ENCODE data around the gene NATD1. TPM values are rescaled to one million over a fixed set of nuclear protein-coding genes. Genes with fewer than 3 reads are reported as not detected.

NATD1 gene
- total and polyA plus RNA-seq, 9 of the 15 experiments (the other 6 are each of a cell fraction or from before 2014, with no cell fraction given) = 0.24 to 5.4 (median 1.6) TPM

DNA sequence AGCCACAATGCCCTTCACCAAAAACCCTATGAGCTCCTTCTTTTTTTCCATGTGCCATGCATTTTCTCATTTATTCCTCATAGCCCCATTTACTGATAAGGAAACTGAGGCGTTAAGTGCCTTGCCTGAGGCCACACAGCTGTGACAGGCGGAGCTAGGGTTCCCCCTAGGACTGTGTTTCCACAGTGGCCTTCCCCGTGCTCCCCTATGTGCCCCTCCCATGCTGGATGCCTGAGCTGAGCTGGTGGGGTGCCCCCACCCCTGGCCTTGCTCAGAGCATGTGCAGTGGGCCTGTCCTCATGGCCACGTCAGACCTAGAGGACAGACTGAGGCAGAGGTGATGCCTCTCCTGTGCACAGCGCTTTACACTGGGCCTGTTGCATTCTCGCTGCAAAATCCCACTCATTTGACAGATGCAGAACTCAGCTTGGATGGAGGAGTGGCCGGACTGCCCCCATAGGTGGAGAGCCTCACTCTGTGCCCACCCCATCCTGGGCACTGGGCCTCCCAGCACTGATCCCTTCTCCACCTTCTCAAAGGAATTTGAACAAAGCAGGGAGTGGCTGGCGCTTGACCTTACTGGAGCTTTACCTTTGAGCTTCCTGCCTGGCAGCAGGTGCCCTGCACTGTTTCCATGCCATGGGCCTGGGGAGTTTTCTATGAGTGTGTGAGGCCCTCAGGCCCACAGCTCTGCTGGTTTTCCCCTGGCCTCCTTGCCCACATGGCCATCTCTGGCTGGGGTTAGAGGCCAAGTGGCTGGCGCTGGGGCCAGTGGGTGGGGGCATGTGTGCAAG lies 33.9 kb upstream of the NATD1 start:
- H4K20me1 ChIP-seq (replicated peaks; ENCODE audit: control insufficient read depth, insufficient read depth, low read length) = no peaks in the 10 kb centered on the region; the same call in 1 of the 2 replicates
- no peaks in the 10 kb centered on the region for H3K36me3 ChIP-seq (ENCODE audit: control insufficient read depth, insufficient read depth, low read length)
- in situ Hi-C loops (cut with MboI) = loop anchor here (25.0 kb wide), 1 partner anchor 775 kb away; no protein-coding TSS in a partner anchor
- ChIA-PET CTCF (ENCODE audit: low intra/inter-chr PET ratio) (interaction anchor here (0.6 kb wide), 1 partner anchor 158 kb away, joined by 3 read pairs; no protein-coding TSS in a partner anchor), POLR2A (interaction anchor here (0.6 kb wide), 1 partner anchor 420 kb away, joined by 3 read pairs; no protein-coding TSS in a partner anchor)
- H3K9me3 ChIP-seq (replicated peaks; ENCODE audit: control insufficient read depth, insufficient read depth, low read depth, low read length) = no peaks in the 10 kb centered on the region
- 74% methylated on average over 7 of the region's 9 CpGs for WGBS (ENCODE audit: insufficient coverage, low coverage, missing lambda C conversion rate)
- TF ChIP-seq PRMT5 (CRISPR knock-in tag; IDR thresholded peaks at IDR 0.05) = no peak
- no peak for TF ChIP-seq ZNF140 (CRISPR knock-in tag; IDR thresholded peaks at IDR 0.05)
- TF ChIP-seq, protein P1, sequence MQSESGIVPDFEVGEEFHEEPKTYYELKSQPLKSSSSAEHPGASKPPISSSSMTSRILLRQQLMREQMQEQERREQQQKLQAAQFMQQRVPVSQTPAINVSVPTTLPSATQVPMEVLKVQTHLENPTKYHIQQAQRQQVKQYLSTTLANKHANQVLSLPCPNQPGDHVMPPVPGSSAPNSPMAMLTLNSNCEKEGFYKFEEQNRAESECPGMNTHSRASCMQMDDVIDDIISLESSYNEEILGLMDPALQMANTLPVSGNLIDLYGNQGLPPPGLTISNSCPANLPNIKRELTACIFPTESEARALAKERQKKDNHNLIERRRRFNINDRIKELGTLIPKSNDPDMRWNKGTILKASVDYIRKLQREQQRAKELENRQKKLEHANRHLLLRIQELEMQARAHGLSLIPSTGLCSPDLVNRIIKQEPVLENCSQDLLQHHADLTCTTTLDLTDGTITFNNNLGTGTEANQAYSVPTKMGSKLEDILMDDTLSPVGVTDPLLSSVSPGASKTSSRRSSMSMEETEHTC (IDR thresholded peaks at IDR 0.05) = no peak
- TF ChIP-seq SMAD4 (CRISPR knock-in tag; conservative IDR thresholded peaks at IDR 0.05) = no peak
- 0 out of 4 replicates have a peak, but pooled peaks of 1 of the 2 experiments have one; percentile 13 for TF ChIP-seq NRF1 (conservative IDR thresholded peaks at IDR 0.05 in 1 of 2, IDR thresholded peaks at IDR 0.05 in 1 of 2)
- TF ChIP-seq RBBP5 (IDR thresholded peaks at IDR 0.05; ENCODE audit: borderline replicate concordance, insufficient read depth, low read length, poor library complexity, severe bottlenecking) = no peak
- TF ChIP-seq EP400 (IDR thresholded peaks at IDR 0.05) = no peak
- H3K27ac ChIP-seq (ENCODE audit: extremely low read depth, low read depth, low read length) = peak overlapping the region; percentile 23; the same call in 2 of the 3 replicates
- peaks cover 14 to 68% of the 10 kb centered on the region in 2 experiments; a peak in 4 of 5 replicates for H3K4me1 ChIP-seq (replicated peaks in 1 of 2; ENCODE audit: control insufficient read depth in 2 of 2, insufficient read depth in 2 of 2, low read length in 2 of 2)
- peak overlapping the region; percentile 48; the same call in 1 of the 2 replicates for H2AFZ ChIP-seq (ENCODE audit: low read depth, low read length)
- no peaks in the 10 kb centered on the region for H3K27me3 ChIP-seq (ENCODE audit: control insufficient read depth in 2 of 2, insufficient read depth in 2 of 2, low read length in 2 of 2)
- H3K4me3 ChIP-seq = no peak overlapping the region
- H3K4me2 ChIP-seq (ENCODE audit: insufficient read depth, low read length) = peak overlapping the region; percentile 69
- H3K9me1 ChIP-seq (ENCODE audit: control insufficient read depth, insufficient read depth, low read length) = no peaks in the 10 kb centered on the region
- FAIRE-seq (no peak), DNase-seq (ENCODE audit: extremely low read depth in 1 of 4, low spot score in 3 of 4) (no peak), ATAC-seq (no peak)
- intact Hi-C loops (cut with micrococcal nuclease) = no loop called here
- peaks cover 41% of the 10 kb centered on the region for H3K79me2 ChIP-seq (ENCODE audit: control insufficient read depth, insufficient read depth, low read length)
- no TSS peak for BruUV-seq (replicated peaks)
- H3K9ac ChIP-seq (ENCODE audit: insufficient read depth in 1 of 2, low read depth in 2 of 2, low read length in 2 of 2) = peak overlapping the region; percentile 50 to 90; a peak in 3 of 4 replicates

All from K562 (cell line).